Ovary (tissue), 9 donors: ENCODE data around the gene POFUT1. TPM values are rescaled to one million over a fixed set of nuclear protein-coding genes. Genes with fewer than 3 reads are reported as not detected.
"Not testable (repeated sequence)": the region's sequence is repeated elsewhere in the genome, so short reads cannot be mapped to it uniquely, and the experiment has no call there.

Experiments
- DNase-seq, 5 donors: peaks; one replicate each; pipeline ENCODE4 v3.0.0-alpha.2; 2019 to 2020
- H3K27ac ChIP-seq, 2 donors: fragments of 200-600 bp; one replicate each; pipeline versions ENCODE4 v1.5.1 to v1.8.0; 2019 to 2022
- H3K27me3 ChIP-seq: fragments of 200-600 bp; one replicate; pipeline ENCODE4 v1.8.0; 2022
- H3K36me3 ChIP-seq: fragments of 200-600 bp; sonication (generic); one replicate; pipeline ENCODE4 v1.5.1; 2019
- H3K4me1 ChIP-seq: one replicate; pipeline ENCODE4 v1.8.1; 2013; ENCODE audit warnings: mild to moderate bottlenecking, moderate library complexity; ENCODE audit not compliant: insufficient read depth
- H3K4me3 ChIP-seq: fragments of 200-600 bp; sonication (generic); one replicate; pipeline ENCODE4 v1.5.1; 2017
- H3K9me3 ChIP-seq, 2 donors: fragments of 200-600 bp in 1 of 2; sonication (generic) in 1 of 2; one replicate each; pipeline versions ENCODE4 v1.5.1 to v1.8.1; 2013 to 2019; ENCODE audit warnings: mild to moderate bottlenecking in 1 of 2, moderate library complexity in 1 of 2
- EP300 ChIP-seq: sonication (generic); formaldehyde crosslinking; IDR thresholded peaks from one replicate; pipeline ENCODE4 v1.6.1; 2017; ENCODE audit warnings: antibody characterized with exemption
- POLR2A ChIP-seq: fragments of 450-650 bp; IDR thresholded peaks from one replicate; pipeline ENCODE4 v1.6.1; 2017; ENCODE audit warnings: antibody characterized with exemption, mild to moderate bottlenecking, moderate library complexity
- WGBS, 3 donors: extraction: QIAGEN DNeasy Blood & Tissue Kit in 1 of 3; methylation state at CpG; one replicate each; pipeline versions ENCODE4 v1.1.5 to v1.1.7; 2013 to 2017; 5-methylcytosine and 5-hydroxymethylcytosine counted together
- intact Hi-C, 4 donors: fragments of 100-400 bp; cut with DNase I; formaldehyde crosslinking; loops; one replicate each; pipeline versions ENCODE4 v1.11.0 to v1.15.1; 2022 to 2023
- polyA plus RNA-seq, 2 donors: library from polyadenylated mRNA; stranded (reverse); fragments of 200-250 nt in 1 of 2; fragments of 350-450 nt in 1 of 2; fragmentation: Illumina TruSeq in 1 of 2; extraction: RNeasy Lipid Tissue Mini Kit (QIAGEN cat#74804) in 1 of 2; gene quantifications; one replicate each; pipeline ENCODE4 v1.2.3, GENCODE V29; 2013 to 2014
- total RNA-seq, 7 donors: library from RNA; depleted of rRNA in 2 of 7; stranded (reverse); fragments of >200 nt in 2 of 7; fragmentation: NEBNext Ultra II Directional in 3 of 7; extraction: Animal tissue kit (Norgen Biotek cat#: 25700) in 3 of 7; gene quantifications; one replicate each; pipeline versions ENCODE4 v1.1.0 to v1.2.4, GENCODE V29; 2016 to 2023
- TF ChIP-seq, protein P1 (sequence below), 3 donors: fragments of 450-650 bp in 2 of 3; fragments of 200-600 bp in 1 of 3; IDR thresholded peaks; one replicate each; pipeline versions ENCODE4 v1.5.1 to v1.8.0; 2016 to 2022; ENCODE audit warnings: antibody characterized with exemption in 3 of 3, mild to moderate bottlenecking in 1 of 3
- donor health status: DM: no; HTN: no; CAD: no; lungs with moderate emphysema.
- donor health status: DM: no; HTN: no; CAD: no.
- donor health status: Bipolar disorder and iron deficiency.
- donor health status: DM: yes; HTN: yes; CAD: no.
- donor health status: DM: no; HTN: no; CAD: no.
- donor health status: DM: yes; HTN: yes; CAD: no.

Gene POFUT1
- total and polyA plus RNA-seq, 9 donors, result 18.0 to 48.4 (median 32.3) TPM

DNA sequence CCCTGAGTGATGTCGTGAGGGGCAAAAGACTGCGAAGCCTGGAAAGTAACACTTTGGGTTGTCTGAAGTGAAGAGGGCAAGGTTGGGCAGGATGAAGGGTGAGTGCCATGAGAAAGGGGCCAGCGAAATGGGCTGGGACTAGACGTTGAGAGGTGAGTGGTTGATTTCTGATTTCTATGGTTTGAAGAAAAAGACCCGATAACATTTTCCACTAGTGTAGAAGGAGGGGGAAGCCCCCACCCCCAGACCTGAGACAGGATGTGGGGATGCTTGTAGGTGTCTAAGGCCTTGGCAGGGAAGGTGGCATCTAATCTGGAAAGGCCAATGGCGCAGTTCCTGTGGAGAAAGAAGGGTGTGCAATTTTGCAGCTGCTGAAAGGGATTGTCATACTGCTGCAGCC, 44.5 kb downstream of the POFUT1 start:
- intact Hi-C loops, result no loop called here
- Histone ChIP-seq H3K27me3 (no peaks in the 10 kb centered on the region), H3K27ac (no peak overlapping the region), H3K36me3 (no peaks in the 10 kb centered on the region), H3K4me3 (no peak overlapping the region), H3K9me3 (no peaks in the 10 kb centered on the region), H3K4me1 (no peaks in the 10 kb centered on the region)
- DNase-seq, result no peak
- no peak for TF ChIP-seq POLR2A
- no peak for TF ChIP-seq EP300
- TF ChIP-seq, protein P1, sequence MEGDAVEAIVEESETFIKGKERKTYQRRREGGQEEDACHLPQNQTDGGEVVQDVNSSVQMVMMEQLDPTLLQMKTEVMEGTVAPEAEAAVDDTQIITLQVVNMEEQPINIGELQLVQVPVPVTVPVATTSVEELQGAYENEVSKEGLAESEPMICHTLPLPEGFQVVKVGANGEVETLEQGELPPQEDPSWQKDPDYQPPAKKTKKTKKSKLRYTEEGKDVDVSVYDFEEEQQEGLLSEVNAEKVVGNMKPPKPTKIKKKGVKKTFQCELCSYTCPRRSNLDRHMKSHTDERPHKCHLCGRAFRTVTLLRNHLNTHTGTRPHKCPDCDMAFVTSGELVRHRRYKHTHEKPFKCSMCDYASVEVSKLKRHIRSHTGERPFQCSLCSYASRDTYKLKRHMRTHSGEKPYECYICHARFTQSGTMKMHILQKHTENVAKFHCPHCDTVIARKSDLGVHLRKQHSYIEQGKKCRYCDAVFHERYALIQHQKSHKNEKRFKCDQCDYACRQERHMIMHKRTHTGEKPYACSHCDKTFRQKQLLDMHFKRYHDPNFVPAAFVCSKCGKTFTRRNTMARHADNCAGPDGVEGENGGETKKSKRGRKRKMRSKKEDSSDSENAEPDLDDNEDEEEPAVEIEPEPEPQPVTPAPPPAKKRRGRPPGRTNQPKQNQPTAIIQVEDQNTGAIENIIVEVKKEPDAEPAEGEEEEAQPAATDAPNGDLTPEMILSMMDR (IDR thresholded peaks at IDR 0.05), result no peak
- 85 to 89% (median 88%) methylated on average over 6 of the region's 6 CpGs for WGBS, 3 donors

DNA sequence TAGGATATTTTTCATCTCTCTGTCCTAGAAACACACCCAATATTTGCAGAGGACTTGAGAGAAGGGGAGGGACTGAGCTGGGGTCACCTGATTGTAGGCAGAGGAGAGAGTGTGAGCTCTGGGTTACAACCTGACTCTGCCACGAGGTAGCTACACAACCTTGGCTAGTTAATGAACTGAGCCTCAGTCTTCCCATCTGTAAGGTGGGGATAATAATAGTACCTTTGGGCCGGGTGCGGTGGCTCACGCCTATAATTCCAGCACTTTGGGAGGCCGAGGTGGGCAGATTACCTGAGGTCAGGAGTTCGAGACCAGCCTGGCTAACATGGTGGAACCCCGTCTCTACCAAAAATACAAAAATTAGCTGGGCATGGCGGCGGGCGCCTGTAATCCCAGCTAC, 53.3 kb downstream of the POFUT1 start:
- H3K36me3 ChIP-seq, H3K9me3 ChIP-seq, H3K4me3 ChIP-seq, intact Hi-C loops, H3K4me1 ChIP-seq, H3K27me3 ChIP-seq, H3K27ac ChIP-seq, DNase-seq: not testable (repeated sequence)
- 89 to 91% (median 90%) methylated on average over 10 of the region's 10 CpGs for WGBS, 3 donors

DNA sequence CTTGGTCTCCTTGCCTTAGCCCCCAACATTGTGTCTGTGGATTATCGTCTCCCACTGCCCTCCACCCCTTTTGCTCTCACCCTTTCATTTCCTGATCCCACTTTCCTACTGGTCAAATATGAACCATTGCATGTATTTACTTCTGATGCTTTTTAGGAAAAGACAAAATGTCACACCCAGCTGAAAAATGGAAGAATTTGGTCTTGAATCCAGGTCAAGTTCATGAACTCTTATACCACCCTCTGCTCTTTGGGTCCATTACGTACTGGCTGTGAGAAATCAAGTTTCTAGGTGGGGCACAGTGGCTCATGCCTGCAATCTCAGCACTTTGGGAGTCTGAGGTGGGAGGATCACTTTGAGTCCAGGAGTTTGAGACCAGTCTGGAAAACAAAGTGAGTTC, 54.0 kb downstream of the POFUT1 start:
- Histone ChIP-seq H3K4me1 (no peaks in the 10 kb centered on the region), H3K9me3 (no peaks in the 10 kb centered on the region), H3K27ac (no peak overlapping the region), H3K27me3 (no peaks in the 10 kb centered on the region), H3K4me3 (no peak overlapping the region), H3K36me3 (no peaks in the 10 kb centered on the region)
- intact Hi-C loops, result no loop called here
- DNase-seq, result no peak
- TF ChIP-seq EP300 (no peak), POLR2A (no peak)
- TF ChIP-seq, protein P1 (IDR thresholded peaks at IDR 0.05), result no peak
- 53 to 69% (median 64%) methylated on average over 2 of the region's 2 CpGs for WGBS, 3 donors

DNA sequence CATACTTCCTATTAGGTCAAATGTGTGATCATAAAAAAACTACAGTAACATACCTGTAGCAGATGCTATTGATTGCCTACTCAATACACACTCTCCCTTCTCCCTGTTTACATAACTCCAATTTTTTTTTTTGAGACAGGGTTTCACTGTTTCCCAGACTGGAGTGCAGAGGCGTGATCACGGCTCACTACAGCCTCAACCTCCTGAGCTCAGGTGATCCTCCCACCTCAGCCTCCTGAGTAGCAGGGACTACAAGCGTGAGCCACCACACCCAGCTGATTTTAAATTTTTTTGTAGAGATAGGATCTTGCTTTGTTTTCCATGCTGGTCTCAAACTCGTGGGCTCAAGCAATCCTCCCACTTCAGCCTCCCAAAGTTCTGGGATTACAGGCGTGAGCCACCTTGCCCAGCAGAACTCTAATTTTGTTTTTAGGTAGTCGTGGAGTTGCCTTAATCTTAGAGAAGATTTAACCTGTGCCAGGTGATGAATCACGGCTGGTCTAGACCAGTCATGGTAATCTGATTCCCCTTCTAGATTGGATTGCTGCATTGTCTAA, 55.8 kb downstream of the POFUT1 start:
- H3K4me3 ChIP-seq, result no peak overlapping the region
- no peaks in the 10 kb centered on the region for H3K9me3 ChIP-seq
- WGBS, 3 donors, result 52 to 63% (median 61%) methylated on average over 7 of the region's 7 CpGs
- no peaks in the 10 kb centered on the region for H3K27me3 ChIP-seq
- H3K27ac ChIP-seq, result no peak overlapping the region
- H3K36me3 ChIP-seq, result no peaks in the 10 kb centered on the region
- no peak for TF ChIP-seq POLR2A
- TF ChIP-seq, protein P1 (IDR thresholded peaks at IDR 0.05), result no peak
- TF ChIP-seq EP300, result no peak
- intact Hi-C loops, result no loop called here
- H3K4me1 ChIP-seq, result no peaks in the 10 kb centered on the region
- DNase-seq, result no peak

DNA sequence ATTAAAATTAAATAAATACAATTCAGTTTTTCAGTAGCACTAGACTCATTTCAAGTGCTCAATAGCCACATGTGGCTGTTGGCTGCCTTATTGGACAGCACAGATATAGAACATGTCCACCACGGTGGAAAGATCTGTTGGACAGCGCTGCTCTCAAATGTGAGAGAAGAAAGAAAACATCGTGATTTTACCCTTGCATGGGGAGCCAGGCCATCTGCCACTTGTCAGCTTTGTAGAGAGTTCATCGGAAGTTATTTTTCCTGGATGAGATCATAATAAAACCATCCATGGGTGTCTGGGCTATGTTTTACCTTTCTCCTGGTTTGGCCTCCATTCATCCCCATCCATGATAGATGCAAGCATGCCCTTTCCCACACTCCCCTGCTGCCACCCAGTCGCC, 63.9 kb downstream of the POFUT1 start:
- no peak overlapping the region for H3K4me3 ChIP-seq
- DNase-seq, result no peak
- WGBS, 3 donors, result 44 to 54% (median 48%) methylated on average over 5 of the region's 5 CpGs
- intact Hi-C loops, result no loop called here
- TF ChIP-seq POLR2A (no peak), EP300 (no peak)
- TF ChIP-seq, protein P1 (IDR thresholded peaks at IDR 0.05), result no peak
- H3K27ac ChIP-seq, result no peak overlapping the region
- no peaks in the 10 kb centered on the region for H3K27me3 ChIP-seq
- no peaks in the 10 kb centered on the region for H3K4me1 ChIP-seq
- H3K36me3 ChIP-seq, result no peaks in the 10 kb centered on the region
- H3K9me3 ChIP-seq, result no peaks in the 10 kb centered on the region
